Activated naive CD4-positive, alpha-beta T cell treated with anti-CD3 and anti-CD28 coated beads, Interleukin-2, amount 50 U/mL, for 24 hours (primary cell): ENCODE data around the gene CFAP100.

ENCODE experiments used
- H3K27ac Mint-ChIP-seq: one replicate; pipeline ENCODE4 v1.8.0; 2021; ENCODE audit warnings: mild to moderate bottlenecking, mixed read lengths
- H3K27me3 Mint-ChIP-seq: one replicate; pipeline ENCODE4 v1.8.0; 2021; ENCODE audit warnings: mixed read lengths
- H3K36me3 Mint-ChIP-seq: one replicate; pipeline ENCODE4 v1.8.0; 2021; ENCODE audit warnings: mixed read lengths
- H3K4me1 Mint-ChIP-seq: one replicate; pipeline ENCODE4 v1.8.0; 2021; ENCODE audit warnings: mixed read lengths
- H3K4me3 Mint-ChIP-seq: one replicate; pipeline ENCODE4 v1.8.0; 2021; ENCODE audit warnings: mild to moderate bottlenecking, mixed read lengths
- H3K9me3 Mint-ChIP-seq: one replicate; pipeline ENCODE4 v1.8.0; 2021; ENCODE audit warnings: mixed read lengths

Gene CFAP100

GRCh38 chr3:126353694-126354321, 40.9 kb upstream of the CFAP100 start:
- Mint-ChIP-seq H3K27ac (no peak overlapping the region), H3K4me3 (no peak overlapping the region), H3K36me3 (no peaks in the 10 kb centered on the region), H3K4me1 (peaks cover 17% of the 10 kb centered on the region), H3K9me3 (no peaks in the 10 kb centered on the region), H3K27me3 (peaks cover 17% of the 10 kb centered on the region)

GRCh38 chr3:126354776-126355175, 39.9 kb upstream of the CFAP100 start:
- Mint-ChIP-seq H3K4me1 (peaks cover 17% of the 10 kb centered on the region), H3K36me3 (no peaks in the 10 kb centered on the region)

GRCh38 chr3:126355251-126355650, 39.5 kb upstream of the CFAP100 start:
- Mint-ChIP-seq H3K27ac (no peak overlapping the region), H3K4me1 (peaks cover 17% of the 10 kb centered on the region), H3K4me3 (peak overlapping the region; percentile 53), H3K9me3 (no peaks in the 10 kb centered on the region), H3K36me3 (no peaks in the 10 kb centered on the region), H3K27me3 (peaks cover 28% of the 10 kb centered on the region)

More at GRCh38 chr3:126354776-126355175, 39.9 kb upstream of the CFAP100 start:
- Mint-ChIP-seq H3K9me3 (no peaks in the 10 kb centered on the region), H3K4me3 (no peak overlapping the region), H3K27ac (no peak overlapping the region), H3K27me3 (peaks cover 24% of the 10 kb centered on the region)

- H3K27me3 Mint-ChIP-seq: peaks cover 30% of the 10 kb centered on the region
- H3K9me3 Mint-ChIP-seq: no peaks in the 10 kb centered on the region
- no peak overlapping the region for H3K27ac Mint-ChIP-seq
- H3K4me3 Mint-ChIP-seq: peak overlapping the region; percentile 93
- H3K4me1 Mint-ChIP-seq: peaks cover 17% of the 10 kb centered on the region
- H3K36me3 Mint-ChIP-seq: no peaks in the 10 kb centered on the region
Observed at GRCh38 chr3:126355777-126356372, 38.8 kb upstream of the CFAP100 start.

- Mint-ChIP-seq H3K27me3 (peaks cover 32% of the 10 kb centered on the region), H3K36me3 (no peaks in the 10 kb centered on the region), H3K9me3 (no peaks in the 10 kb centered on the region), H3K27ac (no peak overlapping the region), H3K4me1 (peaks cover 17% of the 10 kb centered on the region), H3K4me3 (peak overlapping the region; percentile 93)
Observed at GRCh38 chr3:126356373-126357264, 38.1 kb upstream of the CFAP100 start.

GRCh38 chr3:126357295-126358037, 37.2 kb upstream of the CFAP100 start, which contains the start of gene KLF15:
Gene KLF15, minus strand, starts transcription at chr3:126357408. Its CDS starts 4,486 bp downstream, at chr3:126352922.
- peaks cover 17% of the 10 kb centered on the region for H3K4me1 Mint-ChIP-seq

GRCh38 chr3:126358038-126358815, 36.5 kb upstream of the CFAP100 start:
- no peaks in the 10 kb centered on the region for H3K36me3 Mint-ChIP-seq
- H3K4me1 Mint-ChIP-seq: peaks cover 17% of the 10 kb centered on the region
- no peaks in the 10 kb centered on the region for H3K9me3 Mint-ChIP-seq
- H3K27ac Mint-ChIP-seq: no peak overlapping the region
- H3K4me3 Mint-ChIP-seq: peak overlapping the region; percentile 87
- peaks cover 32% of the 10 kb centered on the region for H3K27me3 Mint-ChIP-seq

More at GRCh38 chr3:126357295-126358037, 37.2 kb upstream of the CFAP100 start, which contains the start of gene KLF15:
- Mint-ChIP-seq H3K27ac (no peak within 1 kb of the TSS), H3K27me3 (peaks cover 32% of the 10 kb centered on the region), H3K36me3 (no peaks in the 10 kb centered on the region), H3K4me3 (peak within 1 kb of the TSS; percentile 93), H3K9me3 (no peaks in the 10 kb centered on the region)

GRCh38 chr3:126358816-126359181, 35.9 kb upstream of the CFAP100 start:
- Mint-ChIP-seq H3K9me3 (no peaks in the 10 kb centered on the region), H3K4me3 (peak overlapping the region; percentile 39), H3K27ac (no peak overlapping the region), H3K36me3 (no peaks in the 10 kb centered on the region), H3K4me1 (peaks cover 17% of the 10 kb centered on the region), H3K27me3 (peaks cover 32% of the 10 kb centered on the region)

- Mint-ChIP-seq H3K27ac (no peak overlapping the region), H3K4me3 (no peak overlapping the region), H3K36me3 (no peaks in the 10 kb centered on the region), H3K9me3 (no peaks in the 10 kb centered on the region), H3K4me1 (peaks cover 17% of the 10 kb centered on the region), H3K27me3 (peaks cover 31% of the 10 kb centered on the region)
Observed at GRCh38 chr3:126360046-126360713, 34.5 kb upstream of the CFAP100 start.

GRCh38 chr3:126360714-126361060, 34.0 kb upstream of the CFAP100 start:
- no peaks in the 10 kb centered on the region for H3K9me3 Mint-ChIP-seq
- H3K27me3 Mint-ChIP-seq: peaks cover 26% of the 10 kb centered on the region
- H3K4me1 Mint-ChIP-seq: peaks cover 13% of the 10 kb centered on the region
- H3K36me3 Mint-ChIP-seq: no peaks in the 10 kb centered on the region
- no peak overlapping the region for H3K27ac Mint-ChIP-seq
- no peak overlapping the region for H3K4me3 Mint-ChIP-seq

GRCh38 chr3:126361211-126361610, 33.5 kb upstream of the CFAP100 start:
- H3K4me3 Mint-ChIP-seq: no peak overlapping the region
- peaks cover 25% of the 10 kb centered on the region for H3K27me3 Mint-ChIP-seq
- H3K9me3 Mint-ChIP-seq: no peaks in the 10 kb centered on the region
- H3K27ac Mint-ChIP-seq: no peak overlapping the region
- peaks cover 10% of the 10 kb centered on the region for H3K4me1 Mint-ChIP-seq
- no peaks in the 10 kb centered on the region for H3K36me3 Mint-ChIP-seq

GRCh38 chr3:126364130-126364695, 30.5 kb upstream of the CFAP100 start:
- no peaks in the 10 kb centered on the region for H3K4me1 Mint-ChIP-seq
- H3K9me3 Mint-ChIP-seq: no peaks in the 10 kb centered on the region
- no peaks in the 10 kb centered on the region for H3K36me3 Mint-ChIP-seq
- H3K27me3 Mint-ChIP-seq: peaks cover 14% of the 10 kb centered on the region
- no peak overlapping the region for H3K27ac Mint-ChIP-seq
- H3K4me3 Mint-ChIP-seq: no peak overlapping the region

GRCh38 chr3:126364731-126365301, 29.9 kb upstream of the CFAP100 start:
- no peak overlapping the region for H3K27ac Mint-ChIP-seq
- no peaks in the 10 kb centered on the region for H3K9me3 Mint-ChIP-seq
- no peaks in the 10 kb centered on the region for H3K4me1 Mint-ChIP-seq
- no peak overlapping the region for H3K4me3 Mint-ChIP-seq
- H3K27me3 Mint-ChIP-seq: peaks cover 8% of the 10 kb centered on the region
- no peaks in the 10 kb centered on the region for H3K36me3 Mint-ChIP-seq
